GM18526 (cell line): ENCODE results near the gene EEF1G.
A peak's percentile ranks its signal among the peaks of the same experiment; 100 is the strongest.

ENCODE experiments used
- POLR2A ChIP-seq: IDR thresholded peaks from 3 replicates; pipeline ENCODE4 v1.6.1; 2011; ENCODE audit not compliant: insufficient read length; ENCODE audit errors: extremely low read depth

Gene EEF1G

GRCh38 chr11:62548545-62549335 is 25.0 kb downstream of the EEF1G start:
- TF ChIP-seq POLR2A: no peak

GRCh38 chr11:62547691-62548281 is 25.9 kb downstream of the EEF1G start:
- no peak for TF ChIP-seq POLR2A

GRCh38 chr11:62546929-62547625 is 26.6 kb downstream of the EEF1G start:
- TF ChIP-seq POLR2A: no peak

- peak; percentile 33 for TF ChIP-seq POLR2A
Observed at GRCh38 chr11:62546244-62546928, 27.3 kb downstream of the EEF1G start, which contains the start of gene AHNAK. Gene AHNAK (minus strand): TSS chr11:62546806. CDS start chr11:62536098, 10,708 bp downstream.

- TF ChIP-seq POLR2A: no peak
Observed at GRCh38 chr11:62545437-62546243, 28.1 kb downstream of the EEF1G start.

- TF ChIP-seq POLR2A: no peak
Observed at GRCh38 chr11:62544581-62545436, 28.9 kb downstream of the EEF1G start.

GRCh38 chr11:62543680-62544444 is 29.8 kb downstream of the EEF1G start:
- TF ChIP-seq POLR2A: no peak

GRCh38 chr11:62542750-62543567 is 30.7 kb downstream of the EEF1G start:
- TF ChIP-seq POLR2A: no peak

GRCh38 chr11:62542111-62542745 is 31.5 kb downstream of the EEF1G start:
- TF ChIP-seq POLR2A: no peak

GRCh38 chr11:62540804-62541701 is 32.6 kb downstream of the EEF1G start:
- peak; percentile 29 for TF ChIP-seq POLR2A
